ENCODE data around the gene ZDHHC7.
"Not testable (repeated sequence)": the region's sequence is repeated elsewhere in the genome, so short reads cannot be mapped to it uniquely, and the experiment has no call there.

Gene ZDHHC7

DNA sequence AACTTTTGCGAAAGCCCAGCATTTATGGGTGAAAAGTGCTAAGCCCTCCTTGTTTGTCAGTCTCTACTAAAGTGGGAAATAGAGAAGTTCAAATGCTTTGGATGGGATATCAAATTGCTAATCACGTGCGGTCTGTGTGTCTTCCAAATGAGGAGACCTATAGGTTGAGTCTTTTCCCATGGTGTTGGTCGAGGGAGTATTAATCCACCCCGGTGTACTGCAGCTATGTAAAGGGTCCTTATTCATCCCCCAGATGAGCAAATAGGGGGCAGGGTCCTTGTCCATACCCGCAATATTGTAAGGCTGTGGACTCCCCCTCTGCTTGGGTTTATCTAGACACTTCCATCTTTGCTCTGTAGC is 30.8 kb upstream of the ZDHHC7 start:
- no peak for DNase-seq

DNA sequence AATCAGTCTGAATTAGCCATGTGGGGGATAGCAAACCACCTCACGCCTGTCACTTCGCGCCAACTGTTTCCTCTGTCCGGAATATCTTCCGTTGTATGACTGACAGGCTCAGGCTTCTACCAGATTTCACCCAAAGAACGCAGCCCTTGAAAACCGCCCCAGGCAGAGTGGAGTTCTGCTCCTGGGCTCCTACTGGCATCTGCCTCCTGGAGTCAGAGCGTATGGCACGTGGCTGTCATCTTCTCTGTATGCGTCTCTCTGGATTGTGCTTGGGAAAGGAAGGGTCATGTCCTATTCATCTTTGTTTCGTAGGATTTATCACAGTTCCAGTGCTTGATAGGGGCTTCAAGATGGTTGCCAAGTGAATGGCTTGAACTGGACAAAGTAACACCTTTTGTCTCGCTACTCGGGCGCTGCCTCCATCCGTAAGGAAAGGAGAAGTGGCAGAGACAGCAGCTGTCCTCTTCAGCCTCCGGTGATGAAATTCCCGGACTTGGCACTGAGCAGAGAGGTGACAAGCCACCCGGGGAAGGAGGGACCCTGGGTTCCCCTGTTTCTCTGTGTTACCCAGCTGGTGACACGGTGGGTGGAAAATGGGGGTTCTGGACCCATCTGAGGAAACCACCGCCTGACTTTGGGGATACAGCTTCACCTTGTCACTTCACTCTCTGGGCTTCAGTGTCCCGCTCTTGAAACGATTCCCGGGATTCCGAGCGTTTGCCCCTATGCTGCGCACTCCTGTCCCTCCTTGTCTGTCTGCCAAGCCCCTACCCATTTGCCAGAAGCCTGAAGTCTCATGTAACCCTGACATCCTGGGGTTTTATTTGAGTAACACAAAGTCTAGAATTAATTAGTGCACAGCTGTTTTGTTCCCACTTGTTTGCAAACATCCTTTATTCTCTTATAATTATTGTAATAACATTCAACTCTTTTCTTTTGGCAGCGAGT is 30.2 kb upstream of the ZDHHC7 start:
- no peak for DNase-seq

DNA sequence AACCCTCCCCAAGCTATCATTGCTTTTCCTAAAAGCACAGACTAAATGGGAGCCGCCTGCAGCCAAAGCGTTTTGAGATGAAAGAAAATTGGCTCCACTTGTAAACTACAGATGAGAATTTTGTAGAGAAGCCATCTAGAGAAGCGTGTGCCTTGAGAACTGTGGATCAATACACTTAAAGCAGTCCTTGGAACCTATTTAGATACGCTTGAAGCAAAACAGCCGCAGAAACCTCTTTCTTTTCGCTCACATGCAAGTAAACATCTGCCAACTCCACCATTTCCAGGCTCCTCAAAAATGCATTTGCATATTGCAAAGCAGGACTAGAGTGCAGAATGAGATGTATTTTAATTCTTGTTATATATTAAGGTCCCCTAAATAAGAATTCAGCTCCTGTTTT is 29.4 kb upstream of the ZDHHC7 start:
- DNase-seq: no peak

DNA sequence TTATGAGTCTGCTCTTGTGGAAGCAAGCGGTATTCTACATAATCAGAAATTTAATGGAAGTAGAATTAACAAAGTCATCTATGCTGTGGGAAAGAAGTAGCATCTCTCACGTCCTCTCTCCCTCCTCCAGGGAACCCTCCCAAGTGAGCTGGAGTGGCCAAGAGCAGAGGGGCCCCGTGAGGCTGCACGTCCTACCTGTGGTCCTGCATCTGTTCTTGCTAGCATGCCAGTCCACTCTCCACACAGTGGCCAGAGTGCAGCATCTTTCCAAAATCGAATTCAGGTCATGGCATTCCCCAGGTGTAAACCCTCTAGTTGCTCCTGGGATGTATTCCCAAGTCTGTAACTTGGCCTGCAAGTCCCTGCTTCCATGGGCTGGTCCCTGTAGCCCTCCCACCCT is 26.4 kb upstream of the ZDHHC7 start:
- DNase-seq: no peak

- DNase-seq: peak; percentile 31
These were observed 25.7 kb upstream of the ZDHHC7 start for GRCh38 chr16:85037050-85037410.

GRCh38 chr16:85036236-85037049 is 25.1 kb upstream of the ZDHHC7 start:
- no peak for DNase-seq

DNA sequence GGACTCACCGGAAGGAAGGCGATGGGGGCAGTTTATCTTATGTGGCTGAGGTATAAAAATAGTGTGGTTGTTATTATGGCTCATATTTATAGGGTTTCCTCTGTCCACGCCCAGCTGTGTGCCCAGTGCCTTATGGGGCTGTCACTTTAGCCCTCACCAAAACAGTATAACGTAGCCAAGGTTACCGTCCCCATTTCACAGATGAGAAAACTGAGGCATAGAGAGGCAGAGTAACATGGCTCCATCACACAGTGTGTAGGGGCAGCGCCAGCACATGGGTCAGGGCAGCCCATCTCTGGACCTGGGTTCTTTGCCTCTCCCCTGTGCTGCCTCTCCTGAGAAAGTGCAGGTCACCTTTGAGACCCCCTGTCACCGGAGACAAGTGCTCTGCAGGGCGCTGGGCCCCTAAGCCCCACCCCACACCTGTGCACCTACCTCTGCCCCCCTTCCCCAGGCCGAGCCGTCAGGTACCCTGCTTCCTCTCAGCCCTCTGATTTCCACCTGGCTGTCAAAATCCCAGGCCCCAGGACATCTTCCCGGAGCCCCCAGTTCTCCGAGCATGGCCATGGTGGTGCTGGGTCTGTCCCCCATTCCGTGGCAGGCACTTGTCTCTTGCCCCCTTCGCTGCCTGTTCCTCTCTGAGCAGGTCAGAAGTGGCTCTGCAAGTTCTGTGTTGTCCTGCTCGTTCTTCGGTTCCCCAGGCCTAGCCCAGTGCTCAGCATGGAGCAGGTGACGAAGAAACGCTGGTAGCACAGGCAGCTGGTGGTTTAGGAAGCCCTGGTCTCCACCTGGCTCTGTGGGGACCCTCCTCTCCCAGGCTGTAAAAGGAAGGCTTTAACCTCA is 23.5 kb upstream of the ZDHHC7 start:
- DNase-seq: no peak

DNA sequence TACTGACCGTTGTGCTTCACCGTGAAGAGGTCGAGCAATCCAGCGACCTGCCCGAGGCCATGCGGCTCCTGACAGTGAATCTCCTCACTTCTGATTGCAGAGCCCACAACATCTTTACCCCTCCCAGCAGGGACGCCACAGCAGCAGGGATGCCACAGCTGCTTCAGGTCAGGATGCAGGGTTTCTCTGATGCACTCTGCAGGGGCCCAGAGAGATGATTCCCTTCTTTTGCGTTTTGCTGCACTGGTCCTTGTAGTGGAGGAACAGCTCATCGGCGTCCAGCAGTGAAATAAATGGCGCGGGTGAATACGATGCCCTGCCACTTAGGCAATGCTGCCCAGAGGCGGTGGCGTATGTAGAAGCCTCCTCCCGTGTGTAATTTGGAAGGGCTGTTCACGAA is 21.8 kb upstream of the ZDHHC7 start:
- DNase-seq: no peak

- DNase-seq: not testable (repeated sequence)
These were observed 20.9 kb upstream of the ZDHHC7 start for GRCh38 chr16:85032187-85032586.

GRCh38 chr16:85031451-85031850 is 20.1 kb upstream of the ZDHHC7 start:
- DNase-seq: no peak

- peak; percentile 7 for DNase-seq
These were observed 18.7 kb upstream of the ZDHHC7 start for GRCh38 chr16:85029981-85030401.

DNA sequence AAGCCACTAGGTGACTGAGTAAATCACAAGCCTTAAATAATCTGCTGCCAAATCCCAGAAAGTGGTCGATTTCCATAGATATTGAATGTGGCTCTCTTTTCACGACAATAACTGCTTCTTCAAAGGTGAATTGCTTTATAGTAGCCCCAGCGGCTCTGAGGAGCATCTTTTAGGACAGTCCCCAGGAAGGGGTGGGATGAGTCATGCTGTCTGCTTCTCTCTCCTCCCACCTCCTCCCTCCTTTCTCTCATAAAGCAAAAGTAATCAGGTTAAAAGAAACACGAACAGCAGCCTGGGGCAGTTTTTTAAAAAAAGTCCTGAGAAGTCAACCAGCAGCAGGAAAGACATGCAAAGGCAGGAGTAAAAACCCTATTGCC is 18.1 kb upstream of the ZDHHC7 start:
- DNase-seq: peak; percentile 59

DNA sequence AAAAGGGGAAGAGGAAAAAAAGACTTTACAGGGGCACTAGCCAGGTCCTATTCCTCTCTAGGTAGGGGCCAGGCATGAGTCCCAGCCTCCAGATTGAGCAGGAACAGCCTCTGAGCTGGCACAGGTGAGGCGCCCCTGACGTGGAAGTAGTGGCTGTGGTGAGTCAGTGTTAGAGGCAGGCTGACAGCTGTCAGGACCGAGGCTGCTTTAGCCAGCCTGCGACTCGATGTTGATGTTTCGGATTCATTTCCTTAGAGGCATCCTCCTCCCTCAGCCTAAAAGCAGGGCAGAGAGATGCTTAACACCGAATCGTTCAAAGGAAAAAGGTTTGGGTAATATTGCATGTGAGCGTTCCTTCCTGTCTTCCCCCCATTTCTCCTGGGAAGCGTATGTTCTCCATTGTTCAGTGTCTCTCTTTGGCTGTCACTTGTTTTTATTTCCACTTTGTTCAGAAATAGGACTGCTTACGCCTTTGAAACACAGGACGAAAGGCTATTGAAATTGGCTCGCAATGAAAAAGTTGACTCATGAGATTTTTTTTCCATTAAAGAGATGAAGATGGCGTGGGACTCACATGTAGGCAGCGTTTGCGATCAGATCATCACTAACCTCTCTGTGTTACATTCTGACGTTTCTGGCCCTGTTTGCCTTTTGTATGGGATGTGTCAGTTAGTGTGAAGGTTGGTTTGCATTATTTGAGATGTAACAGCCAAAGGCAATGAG is 17.5 kb upstream of the ZDHHC7 start:
- no peak for DNase-seq

DNA sequence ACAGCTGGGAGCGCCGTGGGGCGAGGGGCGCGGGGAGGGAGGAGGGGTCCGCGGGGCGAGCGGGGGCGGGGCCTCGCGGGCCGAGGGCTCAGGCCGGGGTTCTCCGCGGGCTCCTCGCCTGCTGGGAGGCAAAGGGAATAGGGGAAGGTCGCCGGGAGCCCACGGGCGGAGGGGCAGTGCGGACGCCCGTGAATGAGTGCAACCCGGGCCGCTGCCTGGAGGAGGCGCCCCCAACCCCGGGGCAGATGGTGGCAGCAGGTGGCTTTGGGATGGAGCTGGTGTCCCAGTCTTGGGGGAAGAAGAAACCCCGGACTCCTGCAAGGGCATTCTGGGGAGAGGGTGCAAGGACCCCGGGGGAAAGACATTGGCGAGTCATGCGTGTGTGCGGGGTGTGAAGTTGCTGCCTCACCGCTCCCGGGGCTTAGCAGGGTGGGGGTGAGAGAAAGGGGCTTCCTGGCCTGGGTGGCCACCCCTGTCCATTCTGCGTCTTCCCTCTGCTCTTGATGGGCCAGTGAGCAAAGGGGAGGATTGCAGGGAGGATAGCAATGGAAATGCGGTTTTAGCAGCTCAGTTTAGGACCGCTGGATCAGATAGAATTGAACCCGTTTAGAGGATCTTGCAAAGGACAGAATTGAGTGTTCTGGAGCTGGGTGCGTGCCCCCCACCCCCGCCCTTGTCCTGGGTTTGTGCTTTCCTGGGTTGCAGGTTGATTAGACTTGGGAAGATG is 16.8 kb upstream of the ZDHHC7 start:
- no peak for DNase-seq

- peak; percentile 79 for DNase-seq
These were observed 16.1 kb upstream of the ZDHHC7 start, which contains the start of gene KIAA0513 for GRCh38 chr16:85027349-85027957. Gene KIAA0513, plus strand, starts transcription at chr16:85027795. Its CDS starts 39,277 bp downstream, at chr16:85067072.

GRCh38 chr16:85026703-85027102 is 15.4 kb upstream of the ZDHHC7 start:
- DNase-seq: no peak

GRCh38 chr16:85025781-85026653 is 14.7 kb upstream of the ZDHHC7 start:
- DNase-seq: no peak

DNA sequence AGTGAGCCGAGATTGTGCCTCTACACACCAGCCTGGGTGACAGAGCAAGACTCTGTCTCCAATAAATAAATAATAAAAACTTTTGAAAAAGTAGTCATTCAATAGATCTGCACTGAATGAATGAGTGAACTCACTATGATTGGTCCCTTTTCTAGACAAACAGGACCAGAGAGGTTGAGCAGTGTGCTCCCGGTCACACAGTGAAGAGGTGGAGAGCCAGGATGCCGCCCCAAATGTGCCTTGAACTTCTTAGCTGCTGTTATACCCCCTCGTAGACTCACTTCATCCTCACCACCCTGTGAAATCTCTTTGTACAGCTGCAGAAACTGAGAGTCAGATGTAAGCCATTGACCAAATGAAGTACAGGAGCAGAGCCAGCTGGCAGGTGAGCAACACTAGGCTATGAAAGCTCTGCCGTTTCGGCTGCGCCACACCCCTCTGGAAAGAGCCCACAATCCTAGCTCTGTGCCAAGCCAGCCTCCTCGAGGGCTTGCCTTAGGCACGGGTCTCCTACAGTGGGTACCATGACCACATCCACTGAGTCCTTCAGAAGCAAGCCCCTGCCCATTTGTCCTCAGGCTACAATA is 8.4 kb upstream of the ZDHHC7 start:
- no peak for DNase-seq

GRCh38 chr16:85018529-85019236 is 7.3 kb upstream of the ZDHHC7 start:
- no peak for DNase-seq
